SK-N-MC (cell line): ENCODE data around the gene DPEP2.

Experiments used
- EZH2 ChIP-seq: fragments of 200-600 bp; sonication (generic); IDR thresholded peaks from one replicate; pipeline ENCODE4 v1.6.1; 2017; ENCODE audit warnings: antibody characterized with exemption
- FOXP2 ChIP-seq: optimal IDR thresholded peaks from 2 replicates; pipeline ENCODE3; 2011; ENCODE audit warnings: mild to moderate bottlenecking, moderate library complexity; ENCODE audit not compliant: insufficient read depth; ENCODE audit errors: extremely low read length, control extremely low read depth
- POLR2AphosphoS5 ChIP-seq: IDR thresholded peaks from 2 replicates; pipeline ENCODE4 v1.6.1; 2012; ENCODE audit warnings: mild to moderate bottlenecking, low read depth, low read length, borderline replicate concordance

DNA sequence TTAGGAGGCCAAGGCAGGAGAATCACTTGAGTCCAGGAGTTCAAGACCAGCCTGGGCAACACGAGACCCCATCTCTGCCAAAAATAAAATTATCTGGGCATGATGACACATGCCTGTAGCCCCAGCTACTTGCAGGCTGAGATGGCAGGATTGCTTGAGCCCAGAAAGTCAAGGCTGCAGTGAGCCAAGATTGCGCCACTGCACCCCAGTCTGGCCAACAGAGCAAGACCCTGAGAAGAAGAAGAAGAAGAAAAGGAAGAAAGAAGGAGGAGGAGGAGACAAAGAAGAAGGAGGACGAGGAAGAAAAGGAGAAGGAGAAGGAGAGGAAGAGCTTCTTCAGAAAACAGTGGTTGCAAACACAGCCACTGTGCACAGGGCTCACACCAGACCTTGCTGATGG lies 10.6 kb downstream of the DPEP2 start:
- TF ChIP-seq EZH2 (no peak), POLR2AphosphoS5 (no peak), FOXP2 (no peak)
